Ammon's horn (tissue), 1 donor: ENCODE data around the gene TGM4.
"Not testable (repeated sequence)": the region's sequence is repeated elsewhere in the genome, so short reads cannot be mapped to it uniquely, and the experiment has no call there.

Source experiments
- DNase-seq: peaks from one replicate; pipeline ENCODE4 v3.0.0-alpha.2; 2016; ENCODE audit warnings: low spot score

TGM4 gene

GRCh38 chr3:44874308-44874707, at the start of gene TGM4:
TGM4 (plus strand) TSS chr3:44874608; CDS start chr3:44874679, 71 bp downstream.
- no peak for DNase-seq

- DNase-seq = no peak
These were observed 49.0 kb upstream of the TGM4 start for GRCh38 chr3:44825264-44825925.

GRCh38 chr3:44827196-44827595, 47.2 kb upstream of the TGM4 start:
- no peak for DNase-seq

GRCh38 chr3:44831232-44831631, 43.2 kb upstream of the TGM4 start:
- DNase-seq = no peak

GRCh38 chr3:44832032-44832431, 42.4 kb upstream of the TGM4 start:
- no peak for DNase-seq

- DNase-seq = no peak
These were observed 41.4 kb upstream of the TGM4 start for GRCh38 chr3:44832965-44833364.

- no peak for DNase-seq
These were observed 41.0 kb upstream of the TGM4 start for GRCh38 chr3:44833394-44833793.

GRCh38 chr3:44835684-44836083, 38.7 kb upstream of the TGM4 start:
- no peak for DNase-seq

GRCh38 chr3:44842376-44842775, 32.0 kb upstream of the TGM4 start:
- DNase-seq = no peak

GRCh38 chr3:44845528-44846520, 28.6 kb upstream of the TGM4 start:
- DNase-seq = peak; percentile 50

- DNase-seq = no peak
These were observed 25.8 kb upstream of the TGM4 start for GRCh38 chr3:44848634-44849033.

GRCh38 chr3:44856663-44857062, 17.7 kb upstream of the TGM4 start:
- DNase-seq = not testable (repeated sequence)

- no peak for DNase-seq
These were observed 14.3 kb upstream of the TGM4 start for GRCh38 chr3:44860117-44860516.

GRCh38 chr3:44861412-44862225, 12.8 kb upstream of the TGM4 start, which contains the start of gene TMEM42:
TMEM42 (plus strand) TSS chr3:44861912; CDS start chr3:44861925, 13 bp downstream.
- peak; percentile 96 for DNase-seq

- peak; percentile 29 for DNase-seq
These were observed 12.2 kb upstream of the TGM4 start for GRCh38 chr3:44862226-44862637.

GRCh38 chr3:44865272-44866035, 9.0 kb upstream of the TGM4 start:
- no peak for DNase-seq

- no peak for DNase-seq
These were observed 6.8 kb upstream of the TGM4 start for GRCh38 chr3:44867421-44868111.

GRCh38 chr3:44870375-44871061, 3.9 kb upstream of the TGM4 start:
- DNase-seq = no peak

- DNase-seq = no peak
These were observed 1.2 kb downstream of the TGM4 start for GRCh38 chr3:44875596-44875995.

- no peak for DNase-seq
These were observed 2.9 kb downstream of the TGM4 start for GRCh38 chr3:44877333-44877732.
